ENCODE measurements around the gene C2CD4A. TPM values are rescaled to one million over a fixed set of nuclear protein-coding genes. Genes with fewer than 3 reads are reported as not detected.

C2CD4A gene
- polyA plus RNA-seq, 1 of the 3 experiments (the other 2 are of a cell fraction): not detected

GRCh38 chr15:62112081-62112480 lies 45.3 kb downstream of the C2CD4A start:
- H3K27me3 ChIP-seq (ENCODE audit: insufficient read depth): no peaks in the 10 kb centered on the region
- CTCF ChIA-PET: interaction anchor here (0.8 to 5.3 kb wide), 4 partner anchors 13 to 142 kb away, joined by 4 to 24 read pairs (median 8); no protein-coding TSS in a partner anchor
- H4K20me1 ChIP-seq (ENCODE audit: insufficient read depth): no peaks in the 10 kb centered on the region
- peaks cover 16 to 38% of the 10 kb centered on the region in 2 experiments for H3K4me1 ChIP-seq (ENCODE audit: control insufficient read depth in 1 of 2, insufficient read depth in 2 of 2, low read depth in 1 of 2, low read length in 1 of 2)
- DNase-seq: no peak
- POLR2A ChIA-PET: no interaction called here
- H3K4me3 ChIP-seq (ENCODE audit: low read depth in 2 of 2, low read length in 1 of 2): no peak overlapping the region
- 0 out of 4 replicates have a peak overlapping the region, but pooled peaks of 1 of the 2 experiments have one; percentile 42 for H3K27ac ChIP-seq (ENCODE audit: low read depth in 2 of 2, low read length in 1 of 2)
- no peaks in the 10 kb centered on the region for H3K9me2 ChIP-seq
- no peak overlapping the region for H2AFZ ChIP-seq (ENCODE audit: low read depth)
- TF ChIP-seq ZBTB33 (IDR thresholded peaks at IDR 0.05; ENCODE audit: borderline replicate concordance, low read depth) (no peak), FOXJ3 (CRISPR knock-in tag; IDR thresholded peaks at IDR 0.05) (no peak), FOSL2 (IDR thresholded peaks at IDR 0.05; ENCODE audit: borderline replicate concordance, low read depth) (no peak), RXRA (IDR thresholded peaks at IDR 0.05; ENCODE audit: borderline replicate concordance, low read depth) (no peak), MEF2A (IDR thresholded peaks at IDR 0.05; ENCODE audit: borderline replicate concordance, low read depth) (no peak), CHD2 (IDR thresholded peaks at IDR 0.05; ENCODE audit: low read length, partially characterized antibody) (no peak), NFIC (IDR thresholded peaks at IDR 0.05; ENCODE audit: borderline replicate concordance) (no peak)
- no peaks in the 10 kb centered on the region for H3K36me3 ChIP-seq (replicated peaks in 1 of 2; ENCODE audit: control insufficient read depth in 1 of 2, insufficient read depth in 2 of 2, low read length in 1 of 2)
- 85% methylated on average over 4 of the region's 4 CpGs for WGBS (ENCODE audit: low lambda C conversion rate)
- H3F3A ChIP-seq (replicated peaks; ENCODE audit: insufficient read depth): peaks cover 20% of the 10 kb centered on the region
- H3K79me2 ChIP-seq (ENCODE audit: insufficient read depth): no peaks in the 10 kb centered on the region
- H3K9me3 ChIP-seq: no peaks in the 10 kb centered on the region
- no peak overlapping the region for H3K4me2 ChIP-seq
- no peak overlapping the region for H3K9ac ChIP-seq

GRCh38 chr15:62112616-62113593 lies 46.1 kb downstream of the C2CD4A start:
- 65% methylated on average over 11 of the region's 11 CpGs for WGBS (ENCODE audit: low lambda C conversion rate)
- Histone ChIP-seq H3F3A (replicated peaks; ENCODE audit: insufficient read depth) (peaks cover 17% of the 10 kb centered on the region), H3K27ac (ENCODE audit: low read depth in 2 of 2, low read length in 1 of 2) (peak overlapping the region in 1 of 2 experiments; percentile 42; a peak in 3 of 4 replicates), H3K4me3 (ENCODE audit: low read depth in 2 of 2, low read length in 1 of 2) (no peak overlapping the region), H3K79me2 (ENCODE audit: insufficient read depth) (no peaks in the 10 kb centered on the region), H3K4me2 (no peak overlapping the region), H3K9me2 (no peaks in the 10 kb centered on the region), H3K4me1 (ENCODE audit: control insufficient read depth in 1 of 2, insufficient read depth in 2 of 2, low read depth in 1 of 2, low read length in 1 of 2) (peaks cover 10 to 36% of the 10 kb centered on the region in 2 experiments), H3K9ac (no peak overlapping the region), H3K36me3 (replicated peaks in 1 of 2; ENCODE audit: control insufficient read depth in 1 of 2, insufficient read depth in 2 of 2, low read length in 1 of 2) (no peaks in the 10 kb centered on the region), H3K9me3 (no peaks in the 10 kb centered on the region), H3K27me3 (ENCODE audit: insufficient read depth) (no peaks in the 10 kb centered on the region), H4K20me1 (ENCODE audit: insufficient read depth) (no peaks in the 10 kb centered on the region), H2AFZ (ENCODE audit: low read depth) (no peak overlapping the region)
- TF ChIP-seq TEAD4 (IDR thresholded peaks at IDR 0.05; ENCODE audit: borderline replicate concordance, insufficient read depth) (no peak), TCF12 (IDR thresholded peaks at IDR 0.05) (peak; percentile 23; the same call in 1 of the 2 replicates), JUND (IDR thresholded peaks at IDR 0.05) (peak; percentile 34; the same call in 1 of the 2 replicates), MAX (IDR thresholded peaks at IDR 0.05; ENCODE audit: low read depth) (peak; percentile 91), FOSL2 (IDR thresholded peaks at IDR 0.05; ENCODE audit: borderline replicate concordance, low read depth) (peak; percentile 52; the same call in 1 of the 2 replicates), MEF2A (IDR thresholded peaks at IDR 0.05; ENCODE audit: borderline replicate concordance, low read depth) (no peak), USF1 (IDR thresholded peaks at IDR 0.05; ENCODE audit: borderline replicate concordance, low read depth) (peak; percentile 67; the same call in 1 of the 2 replicates), SIN3A (IDR thresholded peaks at IDR 0.05; ENCODE audit: borderline replicate concordance, low read depth, low read length) (peak; percentile 34; the same call in 1 of the 2 replicates), PBX3 (IDR thresholded peaks at IDR 0.05) (peak; percentile 42; the same call in 1 of the 2 replicates), NRF1 (IDR thresholded peaks at IDR 0.05; ENCODE audit: low read depth, low read length) (no peak)
- POLR2A ChIA-PET: no interaction called here
- DNase-seq: no peak
- CTCF ChIA-PET: interaction anchor here (0.7 to 5.3 kb wide), 5 partner anchors 12 to 142 kb away, joined by 3 to 24 read pairs (median 4); no protein-coding TSS in a partner anchor

Data from SK-N-SH (cell line).